H1 (cell line): ENCODE data around the gene SERTAD2. TPM values are rescaled to one million over a fixed set of nuclear protein-coding genes. Genes with fewer than 3 reads are reported as not detected.

Source experiments
- CHD2 ChIP-seq: IDR thresholded peaks from 2 replicates; pipeline ENCODE4 v1.6.1; 2012; ENCODE audit warnings: low read length, improper control_type of control experiment
- CHD7 ChIP-seq: fragments of 300-600 bp; sonication (generic); IDR thresholded peaks from 2 replicates; pipeline ENCODE4 v1.7.1; 2012; ENCODE audit warnings: low read length, moderate library complexity, mild to moderate bottlenecking, inconsistent platforms; ENCODE audit not compliant: insufficient replicate concordance
- CTBP2 ChIP-seq: IDR thresholded peaks from 2 replicates; pipeline ENCODE4 v1.7.0; 2011; ENCODE audit warnings: borderline replicate concordance, mild to moderate bottlenecking, moderate library complexity, mixed read lengths, low read length; ENCODE audit not compliant: insufficient read depth, insufficient read length
- CTCF ChIP-seq, 3 experiments: IDR thresholded peaks; 1 replicate in 2 of 3; 2 replicates in 1 of 3; pipeline versions ENCODE4 v1.5.1 to v1.6.1; 2011; ENCODE audit warnings: low read length in 3 of 3, mild to moderate bottlenecking in 3 of 3, inconsistent platforms in 2 of 3, low read depth in 1 of 3, moderate library complexity in 1 of 3; ENCODE audit not compliant: insufficient read depth in 1 of 3; ENCODE audit errors: control extremely low read depth in 1 of 3
- PHF8 ChIP-seq: fragments of 200-600 bp; sonication (generic); conservative IDR thresholded peaks from 2 replicates; pipeline ENCODE4 v1.7.1; 2012; ENCODE audit warnings: low read depth, mild to moderate bottlenecking, inconsistent platforms, low read length, moderate library complexity
- SIN3A ChIP-seq, 2 experiments: IDR thresholded peaks in 1 of 2; conservative IDR thresholded peaks in 1 of 2; 2 replicates each; pipeline ENCODE4 v1.6.1; 2011 to 2012; ENCODE audit warnings: low read length in 2 of 2, improper control_type of control experiment in 1 of 2, low read depth in 1 of 2, mild to moderate bottlenecking in 1 of 2
- SIRT6 ChIP-seq: IDR thresholded peaks from one replicate; pipeline ENCODE4 v1.7.1; 2012; ENCODE audit warnings: low read length, inconsistent platforms
- SP2 ChIP-seq: IDR thresholded peaks from 2 replicates; pipeline ENCODE4 v1.6.1; 2012; ENCODE audit warnings: mild to moderate bottlenecking, low read length, inconsistent platforms
- polyA plus RNA-seq, 7 experiments: library from polyadenylated mRNA; depleted of rRNA in 3 of 7; stranded (reverse) in 5 of 7; unstranded in 2 of 7; fragments of >200 nt in 5 of 7; fragments of 200-250 nt in 2 of 7; gene quantifications; 1 replicate in 5 of 7; 2 replicates in 1 of 7; 4 replicates in 1 of 7; pipeline versions ENCODE4 v1.2.1 to v1.2.3, GENCODE V29; 2011 to 2013; ENCODE audit warnings: missing spikeins in 2 of 7, mixed read lengths in 2 of 7
- total RNA-seq: library from RNA; stranded (reverse); fragmentation: NEBNext Ultra II Directional; extraction: Animal tissue kit (Norgen Biotek cat#: 25700); gene quantifications from 2 replicates; pipeline ENCODE4 v1.2.1, GENCODE V29; 2021

Gene SERTAD2
- total and polyA plus RNA-seq, 2 of the 8 experiments (the other 6 are each of a cell fraction or from before 2014, with no cell fraction given): 2.9 to 4.5 TPM

GRCh38 chr2:64665709-64666108 lies 12.0 kb upstream of the SERTAD2 start (continued):
- TF ChIP-seq CHD7 (no peak), SIRT6 (no peak), CTCF (IDR thresholded peaks at IDR 0.05; ENCODE audit: control extremely low read depth in 1 of 3, insufficient read depth in 1 of 3, low read depth in 1 of 3, low read length in 3 of 3) (no peak), CTBP2 (no peak), PHF8 (no peak), SIN3A (conservative IDR thresholded peaks at IDR 0.05 in 1 of 2, IDR thresholded peaks at IDR 0.05 in 1 of 2; ENCODE audit: low read depth in 1 of 2, low read length in 2 of 2) (no peak), SP2 (no peak), CHD2 (no peak)
